NCI-H345 treated with DMSO at 0.1 percent for 48 hours (cell line): Measurements from ENCODE around the gene MFAP1.
"Not testable (repeated sequence)": the region's sequence is repeated elsewhere in the genome, so short reads cannot be mapped to it uniquely, and the experiment has no call there.

Source experiments
- DNase-seq: peaks from one replicate; lab custom pipeline; 2025; ENCODE audit not compliant: unreplicated experiment; lab: John Stamatoyannopoulos, UW

MFAP1 gene

DNA sequence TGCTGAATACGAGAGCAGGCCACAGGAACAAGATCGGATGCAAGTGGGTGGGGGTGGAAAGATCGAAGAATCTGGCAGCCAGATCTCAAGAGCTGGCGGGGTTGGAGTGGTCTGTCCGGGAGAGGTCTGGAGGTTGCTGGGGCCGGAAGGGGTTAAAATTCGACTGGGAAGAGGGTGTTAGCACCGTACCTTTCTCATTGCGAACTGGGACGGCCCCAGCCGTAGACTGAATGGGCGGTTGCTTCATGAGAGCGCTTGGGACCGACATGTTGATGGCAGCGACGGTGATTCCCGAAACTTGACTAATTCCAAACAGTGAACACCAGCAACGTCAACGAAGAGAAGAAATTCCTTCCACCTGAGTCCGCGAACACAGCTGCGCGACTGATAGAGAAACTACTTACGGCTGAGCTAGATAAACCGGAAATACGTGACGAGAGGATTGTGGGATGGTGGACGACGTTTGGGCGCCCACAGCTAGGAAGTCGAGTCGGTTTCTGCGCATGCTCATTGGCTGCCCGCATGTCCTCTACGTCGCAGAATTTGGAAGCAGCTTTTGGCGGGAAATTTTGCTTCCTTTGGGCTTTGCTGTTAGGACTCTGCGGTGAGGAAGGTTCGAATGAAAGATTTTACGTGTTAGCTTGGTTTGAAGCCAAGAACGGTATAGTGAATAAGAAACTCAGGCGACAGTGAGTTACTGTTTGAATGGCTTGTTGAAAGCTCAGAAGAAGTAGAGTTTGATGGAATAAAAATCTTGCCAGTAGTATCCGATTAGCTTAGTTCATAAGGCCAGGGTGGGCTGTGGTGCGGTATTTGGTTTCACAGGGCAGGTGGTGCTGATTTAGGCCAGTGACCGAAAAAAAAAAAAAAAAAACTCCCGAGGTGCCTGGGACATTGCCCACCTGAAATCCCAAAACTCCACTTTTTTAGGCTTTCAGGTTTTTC lies at the start of gene MFAP1:
TSS of gene MFAP1 (minus strand) at position 389 of the 945 bp plus-strand sequence. CDS start at position 268, 121 bp downstream.
- DNase-seq: peak; percentile 86

DNA sequence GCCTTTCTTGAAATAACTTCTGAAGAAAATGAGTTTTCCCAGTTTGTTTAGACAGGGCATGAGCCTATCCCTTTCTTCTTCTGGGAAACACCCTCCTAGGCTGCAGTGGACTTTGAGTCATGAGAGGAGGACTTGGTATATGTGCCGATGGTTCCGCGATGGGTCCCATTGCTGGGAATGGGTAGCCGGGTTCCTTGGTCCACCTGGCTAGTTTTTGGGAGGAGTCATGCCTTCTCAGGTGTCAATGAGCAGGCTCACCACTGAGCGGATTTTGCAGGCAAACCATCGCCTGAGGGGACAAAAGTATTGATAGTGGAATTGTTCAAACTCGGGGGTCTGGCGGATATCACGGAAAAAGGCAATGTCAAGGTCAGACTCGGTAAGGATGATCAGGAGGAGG lies 49.2 kb upstream of the MFAP1 start:
- DNase-seq: no peak

DNA sequence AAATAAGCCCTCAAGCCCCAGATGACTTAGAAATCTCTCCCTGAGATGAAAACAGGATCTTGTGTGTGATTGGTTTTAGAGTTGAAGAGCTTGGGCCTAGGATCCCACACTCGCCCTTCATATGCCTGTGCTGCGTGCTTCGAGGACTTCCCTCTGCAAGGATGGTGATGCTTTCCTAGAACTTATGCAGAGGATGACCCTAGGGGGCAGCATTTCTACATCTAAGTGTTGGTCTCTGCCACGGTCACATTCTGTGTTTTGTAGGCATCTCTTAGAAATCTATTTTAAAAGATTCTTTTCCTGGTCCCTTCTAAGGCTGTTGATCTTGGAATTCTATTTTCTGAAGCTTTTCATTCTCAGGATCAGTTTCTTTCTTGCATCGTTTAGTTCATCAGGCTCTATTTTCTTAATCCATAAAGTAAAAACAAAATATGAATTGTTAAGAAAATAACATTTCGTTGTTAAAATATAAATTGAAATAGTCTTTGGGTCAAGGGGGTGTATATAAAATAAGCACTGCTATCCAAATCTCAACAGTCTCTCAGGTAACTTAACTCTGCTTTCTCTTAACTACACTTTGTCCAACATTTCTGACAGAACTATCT lies 48.0 kb upstream of the MFAP1 start:
- DNase-seq: no peak

- no peak for DNase-seq
Observed at GRCh38 chr15:43871835-43872234, 47.3 kb upstream of the MFAP1 start.

DNA sequence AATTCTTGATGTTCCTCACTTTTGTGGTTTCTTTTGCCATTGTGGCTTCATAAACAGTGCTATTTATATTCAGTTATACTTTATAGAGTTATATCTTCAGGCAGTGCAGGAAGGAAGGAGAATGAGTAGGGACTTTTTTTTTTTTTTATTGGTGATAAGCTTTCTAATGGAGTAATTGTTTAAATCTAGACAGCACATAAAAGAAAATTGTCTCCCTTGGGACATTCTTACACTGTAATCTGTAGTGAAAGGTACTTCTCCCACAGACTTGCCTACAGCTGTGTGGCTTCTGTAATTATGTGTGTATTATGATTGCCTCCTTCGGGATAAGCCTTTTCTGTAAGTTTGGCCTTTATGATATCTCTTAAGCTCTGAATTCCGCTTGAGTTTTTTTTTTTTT lies 43.9 kb upstream of the MFAP1 start:
- no peak for DNase-seq

- no peak for DNase-seq
Observed at GRCh38 chr15:43867096-43867495, 42.6 kb upstream of the MFAP1 start.

GRCh38 chr15:43866636-43867035 lies 42.1 kb upstream of the MFAP1 start:
- not testable (repeated sequence) for DNase-seq

GRCh38 chr15:43859546-43859945 lies 35.1 kb upstream of the MFAP1 start:
- no peak for DNase-seq

DNA sequence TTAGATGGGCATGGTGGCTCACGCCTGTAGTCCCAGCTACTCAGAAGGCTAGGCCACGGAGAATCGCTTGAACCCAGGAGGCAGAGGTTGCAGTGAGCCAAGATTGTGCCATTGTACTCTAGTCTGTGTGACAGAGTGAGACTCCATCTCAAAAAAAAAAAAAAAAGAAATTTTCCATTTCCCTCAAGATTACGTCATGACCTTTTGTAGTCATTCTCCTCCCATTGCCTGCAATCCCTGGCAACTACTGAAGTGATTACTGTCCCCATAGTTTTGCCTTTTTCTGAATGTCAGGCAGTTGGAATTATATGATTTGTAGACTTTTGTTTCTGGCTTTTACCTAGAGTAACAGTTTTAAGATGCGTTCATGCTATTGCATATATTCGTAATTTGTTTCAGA lies 30.3 kb upstream of the MFAP1 start:
- no peak for DNase-seq

GRCh38 chr15:43852607-43853006 lies 28.1 kb upstream of the MFAP1 start:
- no peak for DNase-seq

- no peak for DNase-seq
Observed at GRCh38 chr15:43851251-43851650, 26.8 kb upstream of the MFAP1 start.

DNA sequence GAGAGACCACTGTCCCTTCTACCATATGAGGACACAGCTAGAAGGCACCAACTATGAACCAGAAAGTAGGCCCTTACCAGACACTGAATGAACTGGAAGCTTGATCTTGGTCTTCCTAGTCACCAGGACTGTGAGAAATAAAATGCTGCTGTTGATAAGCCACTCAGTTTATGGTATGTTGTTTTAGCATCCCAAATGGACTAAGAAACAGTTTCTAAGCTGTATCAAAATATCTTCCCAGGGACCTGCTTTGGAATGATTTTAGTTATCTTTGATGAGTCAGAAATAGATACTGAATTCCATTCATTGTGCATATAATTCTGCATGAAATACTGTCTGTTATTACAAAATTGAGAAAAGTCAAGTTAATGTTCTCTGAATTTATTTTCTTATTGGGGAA lies 20.9 kb upstream of the MFAP1 start:
- no peak for DNase-seq

DNA sequence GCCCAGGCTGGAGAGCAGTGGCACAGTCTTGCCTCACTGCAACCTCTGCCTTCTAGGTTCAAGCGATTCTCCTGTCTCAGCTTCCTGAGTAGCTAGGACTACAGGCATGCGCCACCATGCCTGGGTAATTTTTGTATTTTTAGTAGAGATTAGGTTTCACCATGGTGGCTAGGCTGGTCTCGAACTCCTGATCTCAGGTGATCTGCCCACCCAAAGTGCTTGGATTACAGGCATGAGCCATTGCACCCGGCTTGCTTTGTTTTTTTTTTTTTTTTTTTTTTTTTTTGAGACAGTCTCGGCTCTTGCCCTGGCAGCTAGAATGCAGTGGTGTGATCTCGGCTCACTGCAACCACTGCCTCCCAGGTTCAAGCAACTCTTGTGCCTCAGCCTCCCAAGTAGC lies 8.0 kb upstream of the MFAP1 start:
- DNase-seq: not testable (repeated sequence)

GRCh38 chr15:43831519-43832052 lies 7.1 kb upstream of the MFAP1 start:
- not testable (repeated sequence) for DNase-seq

DNA sequence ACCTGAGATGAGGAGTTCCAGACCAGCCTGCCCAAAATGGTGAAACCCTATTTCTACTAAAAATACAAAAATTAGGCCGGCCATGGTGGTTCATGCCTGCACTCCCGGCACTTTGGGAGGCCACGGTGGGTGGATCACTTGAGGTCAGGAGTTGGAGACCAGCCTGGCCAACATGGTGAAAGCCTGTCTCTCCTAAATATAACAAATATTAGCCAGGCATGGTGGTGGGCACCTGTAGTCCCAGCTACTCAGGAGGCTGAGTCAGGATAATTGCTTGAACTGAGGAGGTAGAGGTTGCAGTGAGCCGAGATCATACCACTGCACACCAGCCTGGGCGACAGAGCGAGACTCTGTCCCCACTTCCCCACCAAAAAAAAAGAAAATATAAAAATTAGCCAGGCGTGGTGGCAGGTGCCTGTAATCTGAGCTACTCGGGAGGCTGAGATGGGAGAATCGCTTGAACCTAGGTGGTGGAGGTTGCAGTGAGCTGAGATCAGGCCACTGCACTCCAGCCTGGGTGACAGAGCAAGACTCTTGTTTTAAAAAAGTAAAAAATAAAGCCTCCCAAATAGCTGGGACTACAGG lies 6.3 kb upstream of the MFAP1 start:
- DNase-seq: not testable (repeated sequence)

- not testable (repeated sequence) for DNase-seq
Observed at GRCh38 chr15:43829951-43830540, 5.6 kb upstream of the MFAP1 start.

DNA sequence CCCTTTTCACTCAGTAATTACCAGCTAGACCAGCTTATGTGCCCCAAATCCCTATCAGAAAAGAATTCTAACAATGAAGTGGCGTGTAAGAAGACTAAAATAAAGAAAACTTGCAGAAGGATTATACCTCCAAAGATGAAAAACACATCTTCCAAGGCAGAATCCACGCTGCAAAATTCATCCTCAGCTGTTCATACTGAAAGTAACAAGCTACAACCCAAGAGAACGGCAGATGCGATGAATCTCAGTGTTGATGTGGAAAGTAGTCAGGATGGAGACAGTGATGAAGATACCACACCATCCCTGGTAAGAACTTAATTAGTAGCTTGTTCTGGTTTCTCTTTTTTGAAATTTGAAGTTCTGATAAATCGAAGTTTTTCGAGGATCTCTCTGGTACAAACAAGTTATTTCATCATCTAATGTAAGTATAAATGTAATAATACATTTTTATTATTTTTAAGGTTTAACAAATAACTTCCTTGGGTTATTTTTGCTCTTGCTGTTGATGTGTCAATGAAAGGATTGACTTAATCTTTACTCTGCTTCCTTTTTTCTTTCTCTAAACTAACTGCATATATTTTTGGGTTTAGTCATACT lies 3.7 kb upstream of the MFAP1 start:
- no peak for DNase-seq

- peak; percentile 58 for DNase-seq
Observed at GRCh38 chr15:43826508-43827341, 2.2 kb upstream of the MFAP1 start, which contains the start of gene WDR76. WDR76 (plus strand) TSS chr15:43827002; CDS start chr15:43827033, 31 bp downstream.

- DNase-seq: no peak
Observed at GRCh38 chr15:43826029-43826507, 1.6 kb upstream of the MFAP1 start.

GRCh38 chr15:43825305-43825704 lies 815 bp upstream of the MFAP1 start:
- not testable (repeated sequence) for DNase-seq
